Neural cell (in vitro differentiated cells): ENCODE measurements around the gene CBFA2T3. TPM values are rescaled to one million over a fixed set of nuclear protein-coding genes. Genes with fewer than 3 reads are reported as not detected.

Experiments used
- H2AFZ ChIP-seq: fragments of 200-600, 300-800 bp; sonication (generic), shearing (Covaris generic); 2 replicates; pipeline ENCODE4 v1.6.0; 2014; ENCODE audit warnings: low read depth, mild to moderate bottlenecking, antibody characterized with exemption, low read length, moderate library complexity
- H3F3A ChIP-seq: fragments of 200-600 bp; shearing (Covaris generic); 2 replicates; pipeline ENCODE4 v1.6.1; 2016; ENCODE audit warnings: mild to moderate bottlenecking, moderate library complexity, mixed read lengths, antibody characterized with exemption, low read length; ENCODE audit not compliant: insufficient read depth, poor library complexity, severe bottlenecking
- H3K27ac ChIP-seq: fragments of 200-600, 300-800 bp; sonication (generic), shearing (Covaris generic); 2 replicates; pipeline ENCODE4 v1.5.1; 2014; ENCODE audit warnings: mild to moderate bottlenecking, low read length, moderate library complexity
- H3K27me3 ChIP-seq: fragments of 300-800, 200-600 bp; sonication (generic), shearing (Covaris generic); 2 replicates; pipeline ENCODE4 v1.6.0; 2014; ENCODE audit warnings: mild to moderate bottlenecking, low read depth, low read length, moderate library complexity; ENCODE audit not compliant: insufficient read depth
- H3K36me3 ChIP-seq: fragments of 300-800, 200-600 bp; sonication (generic), shearing (Covaris generic); 2 replicates; pipeline ENCODE4 v1.5.1; 2014; ENCODE audit warnings: mild to moderate bottlenecking, antibody characterized with exemption, low read length, moderate library complexity; ENCODE audit not compliant: insufficient read depth
- H3K4me2 ChIP-seq: fragments of 300-800, 200-600 bp; sonication (generic), shearing (Covaris generic); 2 replicates; pipeline ENCODE4 v1.6.0; 2014; ENCODE audit warnings: mild to moderate bottlenecking, low read length
- H3K4me3 ChIP-seq: fragments of 300-800, 200-600 bp; sonication (generic), shearing (Covaris generic); 2 replicates; pipeline ENCODE4 v1.5.1; 2014; ENCODE audit warnings: mild to moderate bottlenecking, low read length, moderate library complexity
- H3K79me2 ChIP-seq: fragments of 200-600 bp; shearing (Covaris generic); replicated peaks from 2 replicates; pipeline ENCODE4 v1.6.0; 2014; ENCODE audit warnings: mild to moderate bottlenecking, low read length, moderate library complexity; ENCODE audit not compliant: insufficient read depth
- H3K9ac ChIP-seq: fragments of 300-800, 200-600 bp; sonication (generic), shearing (Covaris generic); 2 replicates; pipeline ENCODE4 v1.6.1; 2016; ENCODE audit warnings: mild to moderate bottlenecking, low read length, mixed read lengths
- H3K9me2 ChIP-seq: fragments of 200-600 bp; shearing (Covaris generic); 2 replicates; pipeline ENCODE4 v1.6.1; 2016; ENCODE audit warnings: mild to moderate bottlenecking, low read length, mixed read lengths; ENCODE audit not compliant: insufficient read depth
- H3K9me3 ChIP-seq: fragments of 200-600, 300-800 bp; sonication (generic), shearing (Covaris generic); 2 replicates; pipeline ENCODE4 v1.6.1; 2016; ENCODE audit warnings: mild to moderate bottlenecking, mixed run types, low read length, moderate library complexity, mixed read lengths
- H4K20me1 ChIP-seq: fragments of 200-600 bp; shearing (Covaris generic); 2 replicates; pipeline ENCODE4 v1.6.1; 2016; ENCODE audit warnings: mild to moderate bottlenecking, mixed run types; ENCODE audit not compliant: insufficient read depth
- CTCF ChIP-seq: fragments of 450-650 bp; IDR thresholded peaks from 2 replicates; pipeline ENCODE4 v1.5.1; 2014; ENCODE audit warnings: antibody characterized with exemption, mild to moderate bottlenecking, moderate library complexity; ENCODE audit not compliant: poor library complexity, severe bottlenecking
- EZH2 ChIP-seq: fragments of 200-600, 300-800 bp; shearing (Covaris generic), sonication (generic); IDR thresholded peaks from 2 replicates; pipeline ENCODE4 v1.6.1; 2014; ENCODE audit warnings: antibody characterized with exemption, low read length, borderline replicate concordance, mild to moderate bottlenecking; ENCODE audit not compliant: insufficient read depth, poor library complexity, severe bottlenecking
- MXI1 ChIP-seq: fragments of 450-650 bp; conservative IDR thresholded peaks from 2 replicates; pipeline ENCODE4 v1.6.1; 2014; ENCODE audit warnings: antibody characterized with exemption, mild to moderate bottlenecking; ENCODE audit not compliant: poor library complexity, severe bottlenecking
- RAD21 ChIP-seq: fragments of 450-650 bp; conservative IDR thresholded peaks from 2 replicates; pipeline ENCODE4 v1.6.1; 2014; ENCODE audit warnings: antibody characterized with exemption, mild to moderate bottlenecking, moderate library complexity
- REST ChIP-seq: IDR thresholded peaks from 2 replicates; pipeline ENCODE4 v1.6.1; 2012; ENCODE audit warnings: borderline replicate concordance
- SMC3 ChIP-seq: fragments of 450-650 bp; conservative IDR thresholded peaks from 2 replicates; pipeline ENCODE4 v1.6.1; 2014; ENCODE audit warnings: antibody characterized with exemption, mild to moderate bottlenecking, moderate library complexity; ENCODE audit not compliant: poor library complexity
- polyA plus RNA-seq: library from polyadenylated mRNA; depleted of rRNA; stranded (reverse); fragments of >200 nt; gene quantifications from 2 replicates; pipeline ENCODE4 v1.2.3, GENCODE V29; 2014

Gene CBFA2T3
- polyA plus RNA-seq, 1 donor from 2014 or later: 2.1 TPM

- Histone ChIP-seq H3F3A (no peaks in the 10 kb centered on the region), H2AFZ (no peak overlapping the region), H3K79me2 (no peaks in the 10 kb centered on the region), H3K4me2 (no peak overlapping the region), H3K9me2 (no peaks in the 10 kb centered on the region), H3K9ac (no peak overlapping the region), H3K4me3 (no peak overlapping the region), H3K27ac (no peak overlapping the region), H4K20me1 (no peaks in the 10 kb centered on the region), H3K36me3 (no peaks in the 10 kb centered on the region), H3K9me3 (no peaks in the 10 kb centered on the region), H3K27me3 (no peaks in the 10 kb centered on the region)
- TF ChIP-seq CTCF (no peak), REST (no peak), EZH2 (no peak)
Observed at GRCh38 chr16:89013692-89014402, 36.8 kb upstream of the CBFA2T3 start.

- Histone ChIP-seq H3K9me3 (no peaks in the 10 kb centered on the region), H3K9me2 (no peaks in the 10 kb centered on the region), H3K9ac (no peak overlapping the region), H3K36me3 (no peaks in the 10 kb centered on the region), H2AFZ (no peak overlapping the region), H3F3A (no peaks in the 10 kb centered on the region), H3K27ac (no peak overlapping the region), H3K79me2 (no peaks in the 10 kb centered on the region), H4K20me1 (no peaks in the 10 kb centered on the region), H3K27me3 (no peaks in the 10 kb centered on the region), H3K4me2 (no peak overlapping the region), H3K4me3 (no peak overlapping the region)
- TF ChIP-seq MXI1 (no peak), SMC3 (no peak), REST (no peak), RAD21 (no peak)
Observed at GRCh38 chr16:89013111-89013510, 36.1 kb upstream of the CBFA2T3 start.
